ENCODE results near the gene GXYLT1. TPM values are rescaled to one million over a fixed set of nuclear protein-coding genes. Genes with fewer than 3 reads are reported as not detected.
A peak's percentile ranks its signal among the peaks of the same experiment; 100 is the strongest.

Gene GXYLT1
- total and polyA plus RNA-seq, 10 donors, result 1.6 to 21.7 (median 12.5) TPM

- intact Hi-C loops (cut with DNase I; ENCODE audit: low total_unique reads), result no loop called here
Measured at GRCh38 chr12:42162965-42163364, 18.3 kb upstream of the GXYLT1 start.

GRCh38 chr12:42162193-42162592 lies 17.5 kb upstream of the GXYLT1 start:
- Histone ChIP-seq H3K4me3 (no peak overlapping the region), H3K27ac (peak overlapping the region in 1 of 8 donors; percentile 2), H3K27me3 (replicated peaks in 1 of 7) (no peaks in the 10 kb centered on the region), H3K36me3 (peaks cover 0 to 50% (median 11%) of the 10 kb centered on the region in 6 donors), H3K9me3 (no peaks in the 10 kb centered on the region), H3K4me1 (peaks cover 0 to 22% (median 0%) of the 10 kb centered on the region in 6 donors)
- intact Hi-C loops (cut with DNase I; ENCODE audit: low total_unique reads), result no loop called here
- no peak for TF ChIP-seq CTCF (IDR thresholded peaks at IDR 0.05 in 8 of 11, conservative IDR thresholded peaks at IDR 0.05 in 3 of 11)
- TF ChIP-seq POLR2AphosphoS5 (IDR thresholded peaks at IDR 0.05), result no peak
- no peak for TF ChIP-seq POLR2A (IDR thresholded peaks at IDR 0.05)
- no peak for DNase-seq

More at GRCh38 chr12:42162965-42163364, 18.3 kb upstream of the GXYLT1 start:
- no peak overlapping the region for H3K4me3 ChIP-seq
- H3K27ac ChIP-seq, result no peak overlapping the region
- no peaks in the 10 kb centered on the region for H3K9me3 ChIP-seq
- peaks cover 0 to 22% (median 0%) of the 10 kb centered on the region in 6 donors for H3K4me1 ChIP-seq
- peaks cover 0 to 47% (median 11%) of the 10 kb centered on the region in 6 donors for H3K36me3 ChIP-seq
- no peak for DNase-seq
- H3K27me3 ChIP-seq (replicated peaks in 1 of 7), result no peaks in the 10 kb centered on the region
- 73 to 94% (median 76%) methylated on average over 1 of the region's 1 CpG for WGBS, 5 donors
- TF ChIP-seq CTCF (IDR thresholded peaks at IDR 0.05 in 8 of 11, conservative IDR thresholded peaks at IDR 0.05 in 3 of 11) (no peak), POLR2AphosphoS5 (IDR thresholded peaks at IDR 0.05) (no peak), POLR2A (IDR thresholded peaks at IDR 0.05) (no peak)

GRCh38 chr12:42161529-42161928 lies 16.9 kb upstream of the GXYLT1 start:
- intact Hi-C loops (cut with DNase I; ENCODE audit: low total_unique reads), result no loop called here
- no peak for DNase-seq
- 35 to 55% (median 51%) methylated on average over 1 of the region's 1 CpG for WGBS, 5 donors
- H3K4me1 ChIP-seq, result peaks cover 0 to 22% (median 0%) of the 10 kb centered on the region in 6 donors
- peaks cover 0 to 50% (median 11%) of the 10 kb centered on the region in 6 donors for H3K36me3 ChIP-seq
- H3K27me3 ChIP-seq (replicated peaks in 1 of 7), result no peaks in the 10 kb centered on the region
- H3K4me3 ChIP-seq, result no peak overlapping the region
- TF ChIP-seq CTCF (IDR thresholded peaks at IDR 0.05 in 8 of 11, conservative IDR thresholded peaks at IDR 0.05 in 3 of 11) (no peak), POLR2A (IDR thresholded peaks at IDR 0.05) (no peak), POLR2AphosphoS5 (IDR thresholded peaks at IDR 0.05) (no peak)
- H3K9me3 ChIP-seq, result no peaks in the 10 kb centered on the region
- H3K27ac ChIP-seq, result peak overlapping the region in 1 of 8 donors; percentile 2

- Histone ChIP-seq H3K9me3 (no peaks in the 10 kb centered on the region), H3K27ac (no peak overlapping the region), H3K27me3 (replicated peaks in 1 of 7) (no peaks in the 10 kb centered on the region), H3K36me3 (peaks cover 0 to 39% (median 11%) of the 10 kb centered on the region in 6 donors), H3K4me3 (no peak overlapping the region), H3K4me1 (no peaks in the 10 kb centered on the region)
- WGBS, 5 donors, result 67 to 94% (median 93%) methylated on average over 2 of the region's 2 CpGs
- DNase-seq, result no peak
- TF ChIP-seq CTCF (IDR thresholded peaks at IDR 0.05 in 8 of 11, conservative IDR thresholded peaks at IDR 0.05 in 3 of 11), result no peak
- no peak for TF ChIP-seq POLR2A (IDR thresholded peaks at IDR 0.05)
- TF ChIP-seq POLR2AphosphoS5 (IDR thresholded peaks at IDR 0.05), result no peak
- intact Hi-C loops (cut with DNase I; ENCODE audit: low total_unique reads), result loop anchor here (10.0 kb wide), 1 partner anchor 49 kb away; no protein-coding TSS in a partner anchor
Measured at GRCh38 chr12:42156232-42156631, 11.6 kb upstream of the GXYLT1 start.

Data from spleen (tissue), 11 donors.